IMR-90 (cell line): ENCODE data around the gene SF3A2. TPM values are rescaled to one million over a fixed set of nuclear protein-coding genes. Genes with fewer than 3 reads are reported as not detected.

ENCODE experiments used
- ATAC-seq: fragments of 200-7000 bp; cut with Tn5 transposase; 2 replicates; pipeline ENCODE4 v1.9.1; 2020; ENCODE audit warnings: low read depth, mild to moderate bottlenecking, moderate library complexity
- BruUV-seq: library from RNA; stranded (reverse); fragments of 400-500 nt; replicated peaks from 2 replicates; lab custom pipeline; 2021; lab: Mats Ljungman, UMichigan
- CTCF ChIA-PET: fragments of 300-600 bp; formaldehyde crosslinking; extraction: SDS; loops from one replicate; lab custom pipeline; 2021; ENCODE audit warnings: antibody characterized with exemption; lab: Yijun Ruan, JAX
- POLR2A ChIA-PET: fragments of 300-600 bp; sonication (Branson Sonifier 250); formaldehyde crosslinking; loops from one replicate; lab custom pipeline; 2022; ENCODE audit warnings: antibody characterized with exemption; ENCODE audit not compliant: unreplicated experiment; lab: Charles Lee
- DNase-seq: peaks from one replicate; pipeline ENCODE4 v3.0.0; 2013
- H2AFZ ChIP-seq: replicated peaks from 2 replicates; pipeline ENCODE3; 2013; ENCODE audit warnings: low read length, mild to moderate bottlenecking; ENCODE audit not compliant: poor library complexity
- H2AK5ac ChIP-seq: 2 replicates; pipeline ENCODE4 v1.6.1; 2013; ENCODE audit warnings: low read depth, low read length, inconsistent platforms
- H2AK9ac ChIP-seq: replicated peaks from 2 replicates; pipeline ENCODE3; 2013; ENCODE audit warnings: mild to moderate bottlenecking, low read depth, low read length, moderate library complexity; ENCODE audit not compliant: poor library complexity
- H2BK120ac ChIP-seq: 2 replicates; pipeline ENCODE4 v1.6.1; 2013; ENCODE audit warnings: low read depth, low read length, inconsistent platforms
- H2BK15ac ChIP-seq: 3 replicates; pipeline ENCODE4 v1.6.1; 2013; ENCODE audit warnings: low read depth, low read length, inconsistent platforms
- H2BK20ac ChIP-seq: 2 replicates; pipeline ENCODE4 v1.6.1; 2013; ENCODE audit warnings: low read depth, mild to moderate bottlenecking, inconsistent platforms, low read length, moderate library complexity
- H2BK5ac ChIP-seq: 2 replicates; pipeline ENCODE4 v1.6.1; 2013; ENCODE audit warnings: mild to moderate bottlenecking, low read depth, low read length, inconsistent platforms; ENCODE audit not compliant: poor library complexity, severe bottlenecking
- H3K14ac ChIP-seq: replicated peaks from 2 replicates; pipeline ENCODE4 v1.6.1; 2013; ENCODE audit warnings: low read depth, low read length, inconsistent platforms
- H3K18ac ChIP-seq: 2 replicates; pipeline ENCODE4 v1.6.1; 2013; ENCODE audit warnings: low read depth, low read length, control low read depth
- H3K23ac ChIP-seq: 2 replicates; pipeline ENCODE4 v1.6.1; 2013; ENCODE audit warnings: low read depth, low read length, inconsistent platforms
- H3K27ac ChIP-seq: 2 replicates; pipeline ENCODE4 v1.5.1; 2013; ENCODE audit warnings: mild to moderate bottlenecking, control low read depth, low read length; ENCODE audit not compliant: insufficient read depth
- H3K27me3 ChIP-seq: 2 replicates; pipeline ENCODE4 v1.6.1; 2013; ENCODE audit warnings: low read length; ENCODE audit not compliant: control insufficient read depth, insufficient read depth
- H3K36me3 ChIP-seq: 2 replicates; pipeline ENCODE4 v1.6.1; 2013; ENCODE audit warnings: low read length, mixed read lengths; ENCODE audit not compliant: control insufficient read depth, insufficient read depth
- H3K4ac ChIP-seq: 2 replicates; pipeline ENCODE4 v1.6.1; 2013; ENCODE audit warnings: low read depth, low read length, inconsistent platforms
- H3K4me1 ChIP-seq: 2 replicates; pipeline ENCODE4 v1.6.1; 2013; ENCODE audit warnings: low read length, mixed read lengths; ENCODE audit not compliant: control insufficient read depth, insufficient read depth
- H3K4me2 ChIP-seq: 2 replicates; pipeline ENCODE4 v1.6.1; 2013; ENCODE audit warnings: low read depth, mild to moderate bottlenecking, control low read depth, low read length, moderate library complexity
- H3K4me3 ChIP-seq: 2 replicates; pipeline ENCODE4 v1.5.1; 2013; ENCODE audit warnings: low read depth, mild to moderate bottlenecking, control low read depth, low read length, moderate library complexity; ENCODE audit not compliant: insufficient read depth
- H3K56ac ChIP-seq: 2 replicates; pipeline ENCODE4 v1.6.1; 2013; ENCODE audit warnings: low read length, inconsistent platforms; ENCODE audit not compliant: insufficient read depth; ENCODE audit errors: extremely low read depth
- H3K79me1 ChIP-seq, 2 experiments: 2 replicates each; pipeline ENCODE4 v1.6.1; 2013; ENCODE audit warnings: low read length in 2 of 2, inconsistent platforms in 1 of 2, low read depth in 1 of 2
- H3K9ac ChIP-seq: 2 replicates; pipeline ENCODE4 v1.6.1; 2013; ENCODE audit warnings: low read depth, low read length, control low read depth
- H3K9me1 ChIP-seq: 2 replicates; pipeline ENCODE4 v1.6.1; 2013; ENCODE audit warnings: low read length, inconsistent platforms; ENCODE audit not compliant: insufficient read depth
- H3K9me3 ChIP-seq: 2 replicates; pipeline ENCODE4 v1.6.1; 2013; ENCODE audit warnings: low read length; ENCODE audit not compliant: control insufficient read depth, insufficient read depth
- H4K20me1 ChIP-seq: 2 replicates; pipeline ENCODE4 v1.6.1; 2013; ENCODE audit warnings: low read length, inconsistent platforms; ENCODE audit not compliant: insufficient read depth
- H4K5ac ChIP-seq: 2 replicates; pipeline ENCODE4 v1.6.1; 2013; ENCODE audit warnings: mild to moderate bottlenecking, low read depth, low read length, control low read depth
- H4K8ac ChIP-seq, 2 experiments: 2 replicates each; pipeline ENCODE4 v1.6.1; 2013; ENCODE audit warnings: low read depth in 2 of 2, low read length in 2 of 2, control low read depth in 1 of 2, inconsistent platforms in 1 of 2
- H4K91ac ChIP-seq: 2 replicates; pipeline ENCODE4 v1.6.1; 2013; ENCODE audit warnings: low read depth, low read length, inconsistent platforms; ENCODE audit not compliant: insufficient read depth
- BHLHE40 ChIP-seq: fragments of 150-350 bp; IDR thresholded peaks from 2 replicates; pipeline ENCODE4 v1.6.1; 2016; ENCODE audit warnings: mild to moderate bottlenecking, low read depth, low read length
- CEBPB ChIP-seq: IDR thresholded peaks from 2 replicates; pipeline ENCODE4 v1.6.1; 2012; ENCODE audit warnings: low read depth, low read length, improper control_type of control experiment
- CHD1 ChIP-seq: IDR thresholded peaks from 2 replicates; pipeline ENCODE4 v1.6.1; 2012; ENCODE audit warnings: low read depth, low read length, improper control_type of control experiment
- ELK1 ChIP-seq: fragments of 150-350 bp; IDR thresholded peaks from 2 replicates; pipeline ENCODE4 v1.6.1; 2016; ENCODE audit warnings: low read depth, mild to moderate bottlenecking, low read length, moderate library complexity, borderline replicate concordance
- FOS ChIP-seq: fragments of 150-350 bp; IDR thresholded peaks from 2 replicates; pipeline ENCODE4 v1.6.1; 2016; ENCODE audit warnings: low read depth, low read length
- MAFK ChIP-seq: IDR thresholded peaks from 2 replicates; pipeline ENCODE4 v1.6.1; 2012; ENCODE audit warnings: low read depth, low read length, improper control_type of control experiment
- MAZ ChIP-seq: IDR thresholded peaks from 2 replicates; pipeline ENCODE4 v1.6.1; 2012; ENCODE audit warnings: low read depth, mild to moderate bottlenecking, low read length, improper control_type of control experiment, moderate library complexity, borderline replicate concordance
- MXI1 ChIP-seq: IDR thresholded peaks from 2 replicates; pipeline ENCODE4 v1.6.1; 2012; ENCODE audit warnings: low read depth, mild to moderate bottlenecking, low read length, moderate library complexity, borderline replicate concordance
- NFE2L2 ChIP-seq: fragments of 150-350 bp; IDR thresholded peaks from 2 replicates; pipeline ENCODE4 v1.6.1; 2016; ENCODE audit warnings: low read depth, mild to moderate bottlenecking, low read length
- RAD21 ChIP-seq: IDR thresholded peaks from 2 replicates; pipeline ENCODE4 v1.6.1; 2012; ENCODE audit warnings: low read length, improper control_type of control experiment
- RFX5 ChIP-seq: IDR thresholded peaks from 2 replicates; pipeline ENCODE4 v1.8.0; 2012; ENCODE audit warnings: low read depth, mild to moderate bottlenecking, low read length, moderate library complexity
- whole genome bisulfite sequencing, 2 experiments: methylation state at CpG; one replicate each; pipeline versions ENCODE4 v1.1.5 to v1.1.7; 2013; ENCODE audit warnings: missing lambda C conversion rate in 2 of 2; ENCODE audit not compliant: insufficient read length in 1 of 2; ENCODE audit errors: extremely low coverage in 2 of 2; 5-methylcytosine and 5-hydroxymethylcytosine counted together
- dilution Hi-C: fragments of 300-500 bp; cut with HindIII; formaldehyde crosslinking; loops from one replicate; pipeline ENCODE4 v1.14.3; 2018; ENCODE audit warnings: low sequenced_read_pairs; ENCODE audit not compliant: unreplicated experiment
- in situ Hi-C: fragments of 300-500 bp; cut with MboI; formaldehyde crosslinking; loops from 3 replicates; pipeline ENCODE4 v1.14.3; 2019; ENCODE audit warnings: low sequenced_read_pairs, inconsistent platforms, mixed read lengths
- intact Hi-C: fragments of 100-400 bp; cut with micrococcal nuclease; formaldehyde crosslinking; loops from 2 replicates; pipeline ENCODE4 v1.10.0; 2022
- polyA plus RNA-seq, 3 experiments: library from polyadenylated mRNA; depleted of rRNA; stranded (reverse); fragments of >200 nt; gene quantifications; 2 replicates each; pipeline ENCODE4 v1.2.3, GENCODE V29; 2012; ENCODE audit warnings: low replicate concordance in 1 of 3
- total RNA-seq: library from RNA; depleted of rRNA; stranded (reverse); fragments of >200 nt; gene quantifications from 2 replicates; pipeline ENCODE4 v1.2.3, GENCODE V29; 2012
- TF ChIP-seq, protein P1 (sequence below): conservative IDR thresholded peaks from 2 replicates; pipeline ENCODE4 v1.5.1; 2012; ENCODE audit warnings: mild to moderate bottlenecking, low read depth, low read length, improper control_type of control experiment

The SF3A2 gene
- total and polyA plus RNA-seq, 2 of the 4 experiments (the other 2 are of a cell fraction) = 4.8 to 34.5 TPM

- TF ChIP-seq ELK1 (no peak), MAFK (no peak), CEBPB (no peak), RAD21 (no peak)
Observed at GRCh38 chr19:2242092-2242537, 5.5 kb downstream of the SF3A2 start (continued).

DNA sequence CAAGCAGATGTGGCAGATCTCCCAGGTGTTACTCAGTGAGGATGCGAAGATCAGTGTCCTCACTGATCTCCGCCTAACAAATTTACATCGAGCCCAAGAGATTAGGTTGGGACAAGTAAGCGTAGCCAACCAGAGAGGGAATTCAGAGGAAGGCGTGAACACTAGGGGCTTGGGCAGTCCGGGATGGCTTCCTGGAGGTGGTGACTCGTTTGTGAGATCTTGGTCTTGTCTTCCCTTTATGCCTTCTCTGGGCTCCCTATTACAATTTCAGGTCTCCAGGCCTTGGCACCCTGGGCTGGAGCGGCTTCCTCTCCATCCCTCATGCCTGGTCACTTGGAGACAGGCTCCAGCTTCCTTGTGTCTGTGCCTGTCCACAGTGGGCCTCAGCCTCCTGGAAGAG lies 6.2 kb downstream of the SF3A2 start:
- H4K5ac ChIP-seq = no peak overlapping the region
- no peak overlapping the region for H3K4me2 ChIP-seq
- peaks cover 4 to 60% of the 10 kb centered on the region in 2 experiments; a peak in 2 of 4 replicates for H3K79me1 ChIP-seq
- peaks cover 88% of the 10 kb centered on the region for H4K20me1 ChIP-seq
- H3K18ac ChIP-seq = no peak overlapping the region
- no peak overlapping the region for H2BK20ac ChIP-seq
- no peak overlapping the region for H2BK5ac ChIP-seq
- H4K8ac ChIP-seq = no peak overlapping the region
- ChIA-PET POLR2A (no interaction called here), CTCF (no interaction called here)
- H3K23ac ChIP-seq = no peak overlapping the region
- H3K36me3 ChIP-seq = peaks cover 51% of the 10 kb centered on the region
- intact Hi-C loops (no loop called here), in situ Hi-C loops (no loop called here), dilution Hi-C loops (no loop called here)
- no TSS peak for BruUV-seq
- DNase-seq (no peak), ATAC-seq (no peak)
- H3K14ac ChIP-seq = no peak overlapping the region
- H3K4me3 ChIP-seq = no peak overlapping the region
- no peak overlapping the region for H4K91ac ChIP-seq
- no peak overlapping the region for H3K4ac ChIP-seq
- WGBS, 2 experiments = 90% methylated on average over 5 of the region's 8 CpGs; no CpG with 5 or more reads in 1 of the 2 experiments
- H3K9me1 ChIP-seq = peaks cover 8% of the 10 kb centered on the region
- no peak overlapping the region for H2AK5ac ChIP-seq
- no peak overlapping the region for H2AFZ ChIP-seq
- no peaks in the 10 kb centered on the region for H3K9me3 ChIP-seq
- H3K4me1 ChIP-seq = peaks cover 14% of the 10 kb centered on the region
- H2AK9ac ChIP-seq = no peak overlapping the region
- no peaks in the 10 kb centered on the region for H3K27me3 ChIP-seq
- H3K9ac ChIP-seq = no peak overlapping the region
- H2BK120ac ChIP-seq = no peak overlapping the region
- no peak overlapping the region for H3K27ac ChIP-seq
- no peak overlapping the region for H2BK15ac ChIP-seq
- H3K56ac ChIP-seq = no peak overlapping the region
- TF ChIP-seq CHD1 = no peak
- TF ChIP-seq BHLHE40 = no peak
- TF ChIP-seq RAD21 = no peak
- TF ChIP-seq MAZ = no peak
- TF ChIP-seq ELK1 = no peak
- no peak for TF ChIP-seq NFE2L2
- TF ChIP-seq, protein P1, sequence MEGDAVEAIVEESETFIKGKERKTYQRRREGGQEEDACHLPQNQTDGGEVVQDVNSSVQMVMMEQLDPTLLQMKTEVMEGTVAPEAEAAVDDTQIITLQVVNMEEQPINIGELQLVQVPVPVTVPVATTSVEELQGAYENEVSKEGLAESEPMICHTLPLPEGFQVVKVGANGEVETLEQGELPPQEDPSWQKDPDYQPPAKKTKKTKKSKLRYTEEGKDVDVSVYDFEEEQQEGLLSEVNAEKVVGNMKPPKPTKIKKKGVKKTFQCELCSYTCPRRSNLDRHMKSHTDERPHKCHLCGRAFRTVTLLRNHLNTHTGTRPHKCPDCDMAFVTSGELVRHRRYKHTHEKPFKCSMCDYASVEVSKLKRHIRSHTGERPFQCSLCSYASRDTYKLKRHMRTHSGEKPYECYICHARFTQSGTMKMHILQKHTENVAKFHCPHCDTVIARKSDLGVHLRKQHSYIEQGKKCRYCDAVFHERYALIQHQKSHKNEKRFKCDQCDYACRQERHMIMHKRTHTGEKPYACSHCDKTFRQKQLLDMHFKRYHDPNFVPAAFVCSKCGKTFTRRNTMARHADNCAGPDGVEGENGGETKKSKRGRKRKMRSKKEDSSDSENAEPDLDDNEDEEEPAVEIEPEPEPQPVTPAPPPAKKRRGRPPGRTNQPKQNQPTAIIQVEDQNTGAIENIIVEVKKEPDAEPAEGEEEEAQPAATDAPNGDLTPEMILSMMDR = no peak
- TF ChIP-seq MXI1 = no peak
- TF ChIP-seq RFX5 = no peak
- TF ChIP-seq FOS = no peak
